GM23248 (cell line): ENCODE measurements around the gene NCR2. TPM values are rescaled to one million over a fixed set of nuclear protein-coding genes. Genes with fewer than 3 reads are reported as not detected.

Experiments
- DNase-seq: peaks from one replicate; pipeline ENCODE4 v3.0.0-alpha.2; 2015
- H2AFZ ChIP-seq: fragments of 200-600 bp; sonication (generic); 2 replicates; pipeline ENCODE4 v1.6.1; 2016; ENCODE audit warnings: antibody characterized with exemption
- H3F3A ChIP-seq: fragments of 200-600 bp; sonication (generic); 2 replicates; pipeline ENCODE4 v1.6.1; 2016; ENCODE audit warnings: mild to moderate bottlenecking, antibody characterized with exemption, mixed run types; ENCODE audit not compliant: insufficient read depth
- H3K27ac ChIP-seq: fragments of 200-600 bp; sonication (generic); 2 replicates; pipeline ENCODE4 v1.5.1; 2016; ENCODE audit warnings: mild to moderate bottlenecking
- H3K27me3 ChIP-seq: fragments of 200-600 bp; sonication (generic); replicated peaks from 2 replicates; pipeline ENCODE4 v1.6.1; 2016; ENCODE audit warnings: mild to moderate bottlenecking; ENCODE audit not compliant: insufficient read depth
- H3K36me3 ChIP-seq: fragments of 200-600 bp; sonication (generic); 2 replicates; pipeline ENCODE4 v1.6.1; 2016; ENCODE audit warnings: low read depth, mild to moderate bottlenecking
- H3K4me1 ChIP-seq: fragments of 200-600 bp; sonication (generic); 2 replicates; pipeline ENCODE4 v1.6.1; 2016; ENCODE audit warnings: mild to moderate bottlenecking; ENCODE audit not compliant: insufficient read depth
- H3K4me2 ChIP-seq: fragments of 200-600 bp; sonication (generic); one replicate; pipeline ENCODE4 v1.6.1; 2016; ENCODE audit warnings: mild to moderate bottlenecking; ENCODE audit not compliant: unreplicated experiment
- H3K4me3 ChIP-seq: fragments of 200-600 bp; sonication (generic); 2 replicates; pipeline ENCODE4 v1.5.1; 2016; ENCODE audit warnings: mild to moderate bottlenecking
- H3K79me2 ChIP-seq: fragments of 200-600 bp; sonication (generic); 2 replicates; pipeline ENCODE4 v1.6.1; 2016; ENCODE audit warnings: mild to moderate bottlenecking; ENCODE audit not compliant: insufficient read depth
- H3K9ac ChIP-seq: fragments of 200-600 bp; sonication (generic); 2 replicates; pipeline ENCODE4 v1.6.1; 2016; ENCODE audit warnings: mild to moderate bottlenecking
- H3K9me2 ChIP-seq: fragments of 200-600 bp; sonication (generic); 2 replicates; pipeline ENCODE4 v1.6.1; 2016; ENCODE audit warnings: mixed run types, mild to moderate bottlenecking, moderate library complexity; ENCODE audit not compliant: insufficient read depth
- H3K9me3 ChIP-seq: fragments of 200-600 bp; sonication (generic); one replicate; pipeline ENCODE4 v1.6.1; 2017; ENCODE audit warnings: low read depth
- H4K20me1 ChIP-seq: fragments of 200-600 bp; sonication (generic); 2 replicates; pipeline ENCODE4 v1.6.0; 2016; ENCODE audit not compliant: insufficient read depth
- EZH2 ChIP-seq: fragments of 200-600 bp; sonication (generic); IDR thresholded peaks from 2 replicates; pipeline ENCODE4 v1.6.1; 2018; ENCODE audit warnings: antibody characterized with exemption, mild to moderate bottlenecking; ENCODE audit not compliant: insufficient read depth, poor library complexity, severe bottlenecking
- EZH2phosphoT487 ChIP-seq: fragments of 200-600 bp; sonication (generic); IDR thresholded peaks from 2 replicates; pipeline ENCODE4 v1.6.1; 2018; ENCODE audit warnings: antibody characterized with exemption, moderate library complexity, mild to moderate bottlenecking, low read depth; ENCODE audit not compliant: insufficient read depth
- WGBS, 2 experiments: methylation state at CpG; one replicate each; pipeline ENCODE4 v1.1.6; 2015 to 2017; ENCODE audit warnings: low lambda C conversion rate in 2 of 2, low coverage in 1 of 2; ENCODE audit errors: missing lambda C conversion rate in 2 of 2; 5-methylcytosine and 5-hydroxymethylcytosine counted together
- in situ Hi-C: fragments of 300-500 bp; cut with MboI; formaldehyde crosslinking; loops from 2 replicates; pipeline ENCODE4 v1.15.0; 2020
- polyA plus RNA-seq: library from polyadenylated mRNA; unstranded; fragments of >200 nt; fragmentation: Nextera tagmentation; extraction: Ambion mirVana; gene quantifications from 2 replicates; pipeline ENCODE4 v1.2.1, GENCODE V29; 2016
- total RNA-seq: library from RNA; depleted of rRNA; stranded (reverse); fragments of >200 nt; shearing (Covaris generic); gene quantifications from 2 replicates; pipeline ENCODE4 v1.2.3, GENCODE V29; 2014

NCR2 gene
- total and polyA plus RNA-seq, 2 experiments from 2014 or later = not detected

DNA sequence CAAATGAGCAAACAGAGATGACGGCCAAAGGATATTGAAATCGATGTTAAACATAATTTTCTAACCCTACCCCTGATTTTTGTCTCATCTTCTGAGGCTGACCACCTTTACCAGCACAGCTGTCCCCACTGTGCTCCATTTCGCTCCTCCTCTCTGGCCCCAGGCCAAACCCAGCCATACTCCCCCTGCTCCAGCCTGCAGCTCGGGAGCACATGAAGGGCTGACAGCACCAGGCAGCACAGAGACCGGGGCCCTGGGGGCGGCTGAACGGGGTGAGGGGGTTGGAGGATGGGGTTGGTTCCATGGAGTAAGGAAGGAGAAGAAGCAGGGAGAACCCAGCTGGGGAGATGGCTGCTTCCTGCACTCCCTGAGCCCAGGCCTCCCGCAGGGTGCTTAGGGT is 3.2 kb upstream of the NCR2 start:
- no peak overlapping the region for H2AFZ ChIP-seq
- no peaks in the 10 kb centered on the region for H3F3A ChIP-seq
- H3K4me1 ChIP-seq = no peaks in the 10 kb centered on the region
- H3K27ac ChIP-seq = no peak overlapping the region
- WGBS, 2 experiments = 31 to 32% methylated on average over 7 to 8 of the region's 8 CpGs
- TF ChIP-seq EZH2phosphoT487 (no peak), EZH2 (no peak)
- H3K4me2 ChIP-seq = no peak overlapping the region
- no peaks in the 10 kb centered on the region for H3K9me3 ChIP-seq
- H3K9me2 ChIP-seq = no peaks in the 10 kb centered on the region
- no peaks in the 10 kb centered on the region for H3K36me3 ChIP-seq
- no peak overlapping the region for H3K9ac ChIP-seq
- no peaks in the 10 kb centered on the region for H3K79me2 ChIP-seq
- peaks cover 9% of the 10 kb centered on the region; the same call in 1 of the 2 replicates for H3K27me3 ChIP-seq
- in situ Hi-C loops = no loop called here
- H4K20me1 ChIP-seq = no peaks in the 10 kb centered on the region
- DNase-seq = no peak
- no peak overlapping the region for H3K4me3 ChIP-seq

DNA sequence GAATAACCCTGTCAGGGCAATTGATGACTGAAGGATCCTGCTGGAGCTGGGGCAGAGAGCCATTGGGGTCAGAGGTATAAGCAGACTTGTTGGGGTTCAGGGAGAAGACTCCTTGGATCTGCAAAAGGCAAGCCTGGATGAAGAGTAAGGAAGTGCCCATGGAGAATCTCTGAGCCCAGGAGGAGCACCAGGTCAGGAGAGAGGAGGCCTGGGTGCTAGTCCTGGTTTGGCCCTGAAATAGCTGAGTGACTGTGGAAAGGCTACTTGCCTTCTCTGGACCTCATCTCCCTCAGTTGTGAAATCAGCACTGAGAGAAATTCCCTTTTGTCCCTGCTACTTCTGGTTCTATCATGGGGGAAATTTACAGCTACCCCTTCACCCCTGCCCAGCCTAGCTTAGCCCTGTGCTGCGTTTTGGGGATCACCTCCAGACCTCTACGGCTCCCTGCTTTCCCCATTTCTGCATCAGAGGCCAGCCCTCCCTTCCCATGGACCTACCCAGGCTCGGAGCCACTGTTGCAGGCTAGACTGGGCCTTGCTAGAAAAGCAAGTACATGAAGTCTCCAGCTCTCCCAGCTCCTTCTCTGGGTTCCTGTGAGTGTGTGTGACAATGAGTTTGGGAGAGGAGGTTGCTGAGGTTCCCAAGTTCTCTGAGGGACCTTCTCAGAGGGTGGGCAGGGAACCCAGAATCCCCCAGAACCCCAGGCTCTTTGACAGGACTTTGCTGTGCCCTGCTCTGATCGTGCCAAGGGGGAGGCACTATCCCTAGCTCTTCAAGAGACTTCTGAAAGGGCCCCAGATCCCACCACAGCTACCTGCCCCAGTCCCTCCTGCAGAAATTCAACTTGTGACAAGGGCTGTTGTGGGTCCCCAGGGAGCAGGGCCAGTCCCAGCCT is 2.3 kb upstream of the NCR2 start:
- Histone ChIP-seq H3K9me3 (no peaks in the 10 kb centered on the region), H3K36me3 (no peaks in the 10 kb centered on the region), H4K20me1 (no peaks in the 10 kb centered on the region), H3K27me3 (peaks cover 8% of the 10 kb centered on the region; the same call in 1 of the 2 replicates), H3K4me3 (no peak overlapping the region), H3K79me2 (no peaks in the 10 kb centered on the region), H3K9me2 (no peaks in the 10 kb centered on the region), H3K4me1 (no peaks in the 10 kb centered on the region), H3K4me2 (no peak overlapping the region), H2AFZ (no peak overlapping the region), H3K27ac (no peak overlapping the region), H3K9ac (no peak overlapping the region), H3F3A (no peaks in the 10 kb centered on the region)
- DNase-seq = no peak
- WGBS, 2 experiments = 15 to 19% methylated on average over 4 of the region's 4 CpGs
- TF ChIP-seq EZH2 (no peak), EZH2phosphoT487 (no peak)
- in situ Hi-C loops = no loop called here

DNA sequence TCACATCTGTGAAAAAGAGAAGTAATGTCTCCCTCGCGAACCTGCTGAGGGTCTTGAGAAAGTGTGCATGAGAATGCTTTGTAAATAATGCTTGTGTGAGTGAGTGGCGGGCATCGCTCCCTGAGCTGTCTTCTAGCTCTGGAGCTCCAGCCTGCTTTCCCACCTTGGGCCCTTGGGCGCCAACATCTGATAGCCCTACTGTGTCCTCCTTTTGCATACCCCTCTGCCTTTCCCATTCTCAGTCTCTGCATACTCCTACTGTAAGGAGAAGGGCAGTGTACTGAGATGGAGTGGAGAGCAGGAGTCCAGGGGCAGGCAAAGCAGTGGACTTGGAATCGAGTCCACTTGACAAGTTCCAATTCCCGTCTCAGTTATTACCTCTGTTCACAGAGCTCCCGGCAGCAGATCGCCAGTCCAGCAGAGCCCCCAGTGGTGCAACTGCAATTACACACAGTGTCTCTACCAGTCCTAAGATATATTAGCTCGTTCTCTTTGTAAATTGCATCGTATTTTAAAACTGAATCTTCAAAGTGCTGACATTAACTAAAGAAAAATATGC is 847 bp upstream of the NCR2 start:
- H3F3A ChIP-seq = no peaks in the 10 kb centered on the region
- no peaks in the 10 kb centered on the region for H3K79me2 ChIP-seq
- H3K4me2 ChIP-seq = no peak overlapping the region
- no peaks in the 10 kb centered on the region for H3K36me3 ChIP-seq
- H3K27ac ChIP-seq = no peak overlapping the region
- peaks cover 7% of the 10 kb centered on the region; the same call in 1 of the 2 replicates for H3K27me3 ChIP-seq
- no peaks in the 10 kb centered on the region for H3K9me3 ChIP-seq
- no peak overlapping the region for H3K9ac ChIP-seq
- DNase-seq = peak; percentile 15
- H2AFZ ChIP-seq = no peak overlapping the region
- no peak for TF ChIP-seq EZH2
- no peaks in the 10 kb centered on the region for H4K20me1 ChIP-seq
- H3K4me1 ChIP-seq = no peaks in the 10 kb centered on the region
- 47 to 51% methylated on average over 11 of the region's 11 CpGs for WGBS, 2 experiments
- H3K4me3 ChIP-seq = no peak overlapping the region
- H3K9me2 ChIP-seq = no peaks in the 10 kb centered on the region
- in situ Hi-C loops = no loop called here

DNA sequence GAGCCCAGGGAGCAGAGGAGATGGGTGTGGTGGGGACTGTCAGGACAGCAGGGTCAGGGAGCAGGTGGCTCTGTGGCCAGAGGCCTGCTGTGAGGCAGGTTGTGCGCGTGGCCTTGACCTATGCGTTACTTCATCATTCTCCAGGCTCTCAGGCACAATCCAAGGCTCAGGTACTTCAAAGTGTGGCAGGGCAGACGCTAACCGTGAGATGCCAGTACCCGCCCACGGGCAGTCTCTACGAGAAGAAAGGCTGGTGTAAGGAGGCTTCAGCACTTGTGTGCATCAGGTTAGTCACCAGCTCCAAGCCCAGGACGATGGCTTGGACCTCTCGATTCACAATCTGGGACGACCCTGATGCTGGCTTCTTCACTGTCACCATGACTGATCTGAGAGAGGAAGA is 535 bp downstream of the NCR2 start:
- Histone ChIP-seq H3K27me3 (peaks cover 7% of the 10 kb centered on the region), H2AFZ (no peak overlapping the region), H3K4me1 (no peaks in the 10 kb centered on the region), H3K9me2 (no peaks in the 10 kb centered on the region), H3K4me3 (no peak overlapping the region), H3K27ac (no peak overlapping the region), H3K79me2 (no peaks in the 10 kb centered on the region), H4K20me1 (no peaks in the 10 kb centered on the region), H3K4me2 (no peak overlapping the region), H3K36me3 (no peaks in the 10 kb centered on the region), H3K9ac (no peak overlapping the region), H3F3A (no peaks in the 10 kb centered on the region), H3K9me3 (no peaks in the 10 kb centered on the region)
- in situ Hi-C loops = no loop called here
- WGBS, 2 experiments = 64 to 68% methylated on average over 11 of the region's 11 CpGs
- TF ChIP-seq EZH2phosphoT487 (no peak), EZH2 (no peak)
- DNase-seq = no peak
